ENCODE data around the gene FAM53B. TPM values are rescaled to one million over a fixed set of nuclear protein-coding genes. Genes with fewer than 3 reads are reported as not detected.

FAM53B gene
- polyA plus RNA-seq, 1 of the 3 experiments (the other 2 are of a cell fraction) = 5.6 TPM

- H3F3A ChIP-seq (replicated peaks; ENCODE audit: insufficient read depth) = no peaks in the 10 kb centered on the region
- ChIA-PET CTCF (interaction anchor here (1.2 kb wide), 1 partner anchor 92 kb away, joined by 3 read pairs; no protein-coding TSS in a partner anchor), POLR2A (no interaction called here)
- no peaks in the 10 kb centered on the region for H3K79me2 ChIP-seq (ENCODE audit: insufficient read depth)
- TF ChIP-seq NRF1 (IDR thresholded peaks at IDR 0.05; ENCODE audit: low read depth, low read length) (no peak), IRF3 (IDR thresholded peaks at IDR 0.05; ENCODE audit: low read depth, low read length) (no peak), ELF1 (IDR thresholded peaks at IDR 0.05) (no peak), JUND (IDR thresholded peaks at IDR 0.05) (no peak), TAF1 (IDR thresholded peaks at IDR 0.05; ENCODE audit: borderline replicate concordance, low read depth, low read length) (no peak), SIN3A (IDR thresholded peaks at IDR 0.05; ENCODE audit: borderline replicate concordance, low read depth, low read length) (no peak), CTCF (IDR thresholded peaks at IDR 0.05) (no peak), YY1 (IDR thresholded peaks at IDR 0.05; ENCODE audit: low read depth) (no peak), RCOR1 (IDR thresholded peaks at IDR 0.05; ENCODE audit: low read length) (no peak), FOSL2 (IDR thresholded peaks at IDR 0.05; ENCODE audit: borderline replicate concordance, low read depth) (no peak), TCF12 (IDR thresholded peaks at IDR 0.05) (no peak), RAD21 (IDR thresholded peaks at IDR 0.05; ENCODE audit: low read length) (no peak)
- no peaks in the 10 kb centered on the region for H4K20me1 ChIP-seq (ENCODE audit: insufficient read depth)
- H3K4me3 ChIP-seq (ENCODE audit: low read depth in 2 of 2, low read length in 1 of 2) = no peak overlapping the region
- H3K36me3 ChIP-seq (replicated peaks in 1 of 2; ENCODE audit: control insufficient read depth in 1 of 2, insufficient read depth in 2 of 2, low read length in 1 of 2) = peaks cover 0 to 10% of the 10 kb centered on the region in 2 experiments
- 82% methylated on average over 8 of the region's 13 CpGs for WGBS (ENCODE audit: low lambda C conversion rate)
- no peaks in the 10 kb centered on the region for H3K9me2 ChIP-seq
- H2AFZ ChIP-seq (ENCODE audit: low read depth) = no peak overlapping the region
- H3K4me1 ChIP-seq (ENCODE audit: control insufficient read depth in 1 of 2, insufficient read depth in 2 of 2, low read depth in 1 of 2, low read length in 1 of 2) = peaks cover 0 to 10% of the 10 kb centered on the region in 2 experiments; a peak in 1 of 4 replicates
- H3K27me3 ChIP-seq (ENCODE audit: insufficient read depth) = no peaks in the 10 kb centered on the region
- no peak overlapping the region for H3K27ac ChIP-seq (ENCODE audit: low read depth in 2 of 2, low read length in 1 of 2)
- no peak for DNase-seq
- H3K9me3 ChIP-seq = no peaks in the 10 kb centered on the region
- H3K9ac ChIP-seq = no peak overlapping the region
- no peak overlapping the region for H3K4me2 ChIP-seq
Observed at GRCh38 chr10:124622158-124622557, 122.0 kb downstream of the FAM53B start.

- no peaks in the 10 kb centered on the region for H3K9me3 ChIP-seq
- 94% methylated on average over 13 of the region's 13 CpGs for WGBS (ENCODE audit: low lambda C conversion rate)
- no peak overlapping the region for H3K4me3 ChIP-seq (ENCODE audit: low read depth in 2 of 2, low read length in 1 of 2)
- peaks cover 0 to 10% of the 10 kb centered on the region in 2 experiments for H3K36me3 ChIP-seq (replicated peaks in 1 of 2; ENCODE audit: control insufficient read depth in 1 of 2, insufficient read depth in 2 of 2, low read length in 1 of 2)
- DNase-seq = no peak
- no peaks in the 10 kb centered on the region for H3F3A ChIP-seq (replicated peaks; ENCODE audit: insufficient read depth)
- H3K4me1 ChIP-seq (ENCODE audit: control insufficient read depth in 1 of 2, insufficient read depth in 2 of 2, low read depth in 1 of 2, low read length in 1 of 2) = peaks cover 0 to 5% of the 10 kb centered on the region in 2 experiments; a peak in 1 of 4 replicates
- no peaks in the 10 kb centered on the region for H4K20me1 ChIP-seq (ENCODE audit: insufficient read depth)
- no peak overlapping the region for H2AFZ ChIP-seq (ENCODE audit: low read depth)
- POLR2A ChIA-PET = no interaction called here
- TF ChIP-seq EP300 (IDR thresholded peaks at IDR 0.05; ENCODE audit: borderline replicate concordance in 1 of 2, low read depth in 1 of 2, low read length in 1 of 2) (no peak), USF2 (IDR thresholded peaks at IDR 0.05; ENCODE audit: borderline replicate concordance, low read depth, low read length) (no peak), TCF12 (IDR thresholded peaks at IDR 0.05) (no peak), FOXM1 (IDR thresholded peaks at IDR 0.05; ENCODE audit: low read depth) (no peak), NRF1 (IDR thresholded peaks at IDR 0.05; ENCODE audit: low read depth, low read length) (no peak), FOXJ3 (CRISPR knock-in tag; IDR thresholded peaks at IDR 0.05) (no peak), NFIC (IDR thresholded peaks at IDR 0.05; ENCODE audit: borderline replicate concordance) (no peak), YY1 (IDR thresholded peaks at IDR 0.05; ENCODE audit: low read depth) (no peak), RFX5 (IDR thresholded peaks at IDR 0.05; ENCODE audit: low read length) (no peak), TEAD4 (IDR thresholded peaks at IDR 0.05; ENCODE audit: borderline replicate concordance, insufficient read depth) (no peak)
- no peaks in the 10 kb centered on the region for H3K27me3 ChIP-seq (ENCODE audit: insufficient read depth)
- H3K9ac ChIP-seq = no peak overlapping the region
- no peak overlapping the region for H3K27ac ChIP-seq (ENCODE audit: low read depth in 2 of 2, low read length in 1 of 2)
- H3K4me2 ChIP-seq = no peak overlapping the region
- no peaks in the 10 kb centered on the region for H3K9me2 ChIP-seq
- no peaks in the 10 kb centered on the region for H3K79me2 ChIP-seq (ENCODE audit: insufficient read depth)
- CTCF ChIA-PET = interaction anchor here (1.2 to 1.8 kb wide), 2 partner anchors 91 to 124 kb away, joined by 3 to 5 read pairs; no protein-coding TSS in a partner anchor
Observed at GRCh38 chr10:124621637-124622036, 122.5 kb downstream of the FAM53B start.
